Osteocyte (in vitro differentiated cells): ENCODE results near the gene ZNF469. TPM values are rescaled to one million over a fixed set of nuclear protein-coding genes. Genes with fewer than 3 reads are reported as not detected.

Source experiments
- DNase-seq: peaks from one replicate; pipeline ENCODE4 v3.0.0; 2021; ENCODE audit warnings: mixed read lengths; ENCODE audit not compliant: unreplicated experiment; ENCODE audit errors: extremely low spot score
- H3K27ac Mint-ChIP-seq: one replicate; pipeline ENCODE4 v1.8.0; 2021; ENCODE audit warnings: mild to moderate bottlenecking, mixed read lengths; ENCODE audit not compliant: unreplicated experiment
- H3K27me3 Mint-ChIP-seq: one replicate; pipeline ENCODE4 v1.8.0; 2021; ENCODE audit warnings: mixed read lengths; ENCODE audit not compliant: unreplicated experiment
- H3K36me3 Mint-ChIP-seq: one replicate; pipeline ENCODE4 v1.8.0; 2021; ENCODE audit warnings: mixed read lengths; ENCODE audit not compliant: unreplicated experiment
- H3K4me1 Mint-ChIP-seq: one replicate; pipeline ENCODE4 v1.8.0; 2021; ENCODE audit warnings: mixed read lengths; ENCODE audit not compliant: unreplicated experiment
- H3K4me3 Mint-ChIP-seq: one replicate; pipeline ENCODE4 v1.8.0; 2021; ENCODE audit warnings: mild to moderate bottlenecking, moderate library complexity, mixed read lengths; ENCODE audit not compliant: unreplicated experiment
- H3K9me3 Mint-ChIP-seq: one replicate; pipeline ENCODE4 v1.8.0; 2021; ENCODE audit warnings: mixed read lengths; ENCODE audit not compliant: unreplicated experiment
- total RNA-seq: library from RNA; stranded (reverse); gene quantifications from 2 replicates; pipeline ENCODE4 v1.2.1, GENCODE V29; 2021
- TF ChIP-seq, protein P1 (sequence below): fragments of 200-600 bp; sonication (generic); IDR thresholded peaks from 2 replicates; pipeline ENCODE4 v1.5.0; 2021; ENCODE audit warnings: antibody characterized with exemption, mild to moderate bottlenecking, moderate library complexity

ZNF469 gene
- total RNA-seq, 1 donor from 2014 or later: 4.1 TPM

DNA sequence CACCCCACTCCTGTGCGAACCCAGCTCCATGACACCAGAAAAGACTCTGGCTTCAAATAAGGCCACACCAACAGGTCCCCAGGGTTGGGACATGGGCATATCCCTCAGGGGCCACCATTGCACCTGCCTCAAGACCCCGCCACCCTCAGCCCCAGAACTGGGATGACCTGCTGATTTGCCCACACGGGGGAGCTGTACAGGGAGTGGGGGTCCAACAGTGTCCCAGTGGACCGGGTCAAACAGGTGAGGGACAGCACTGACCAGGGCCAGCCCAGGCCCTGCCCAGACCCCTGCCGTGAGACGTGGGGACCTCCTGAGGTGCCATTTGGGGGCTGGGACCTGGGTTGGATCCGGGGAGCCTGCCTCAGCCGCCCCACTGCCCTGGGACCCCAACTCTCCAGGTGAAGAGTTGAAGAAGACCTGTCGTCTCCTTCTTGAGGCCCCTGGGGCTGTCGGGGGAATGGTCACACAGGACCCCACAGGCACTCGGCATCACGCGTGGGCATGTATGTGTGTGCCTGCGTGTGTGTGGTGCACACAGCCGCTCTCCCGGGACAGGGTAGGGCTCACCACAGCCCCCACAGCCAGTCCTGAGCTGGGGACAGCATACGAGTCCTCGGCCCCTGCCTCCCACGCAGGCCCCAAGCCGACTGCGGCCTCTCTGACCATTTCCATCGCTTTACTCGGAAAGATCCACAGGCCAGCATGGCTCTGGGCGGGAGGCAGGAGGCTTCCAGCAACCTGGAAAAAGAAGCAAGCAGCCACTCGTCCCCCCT is 34.2 kb upstream of the ZNF469 start:
- TF ChIP-seq, protein P1, sequence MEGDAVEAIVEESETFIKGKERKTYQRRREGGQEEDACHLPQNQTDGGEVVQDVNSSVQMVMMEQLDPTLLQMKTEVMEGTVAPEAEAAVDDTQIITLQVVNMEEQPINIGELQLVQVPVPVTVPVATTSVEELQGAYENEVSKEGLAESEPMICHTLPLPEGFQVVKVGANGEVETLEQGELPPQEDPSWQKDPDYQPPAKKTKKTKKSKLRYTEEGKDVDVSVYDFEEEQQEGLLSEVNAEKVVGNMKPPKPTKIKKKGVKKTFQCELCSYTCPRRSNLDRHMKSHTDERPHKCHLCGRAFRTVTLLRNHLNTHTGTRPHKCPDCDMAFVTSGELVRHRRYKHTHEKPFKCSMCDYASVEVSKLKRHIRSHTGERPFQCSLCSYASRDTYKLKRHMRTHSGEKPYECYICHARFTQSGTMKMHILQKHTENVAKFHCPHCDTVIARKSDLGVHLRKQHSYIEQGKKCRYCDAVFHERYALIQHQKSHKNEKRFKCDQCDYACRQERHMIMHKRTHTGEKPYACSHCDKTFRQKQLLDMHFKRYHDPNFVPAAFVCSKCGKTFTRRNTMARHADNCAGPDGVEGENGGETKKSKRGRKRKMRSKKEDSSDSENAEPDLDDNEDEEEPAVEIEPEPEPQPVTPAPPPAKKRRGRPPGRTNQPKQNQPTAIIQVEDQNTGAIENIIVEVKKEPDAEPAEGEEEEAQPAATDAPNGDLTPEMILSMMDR: no peak
- Mint-ChIP-seq H3K36me3 (no peaks in the 10 kb centered on the region), H3K4me3 (no peak overlapping the region), H3K4me1 (no peaks in the 10 kb centered on the region), H3K27me3 (no peaks in the 10 kb centered on the region), H3K27ac (no peak overlapping the region), H3K9me3 (peaks cover 4% of the 10 kb centered on the region)
- DNase-seq: no peak

DNA sequence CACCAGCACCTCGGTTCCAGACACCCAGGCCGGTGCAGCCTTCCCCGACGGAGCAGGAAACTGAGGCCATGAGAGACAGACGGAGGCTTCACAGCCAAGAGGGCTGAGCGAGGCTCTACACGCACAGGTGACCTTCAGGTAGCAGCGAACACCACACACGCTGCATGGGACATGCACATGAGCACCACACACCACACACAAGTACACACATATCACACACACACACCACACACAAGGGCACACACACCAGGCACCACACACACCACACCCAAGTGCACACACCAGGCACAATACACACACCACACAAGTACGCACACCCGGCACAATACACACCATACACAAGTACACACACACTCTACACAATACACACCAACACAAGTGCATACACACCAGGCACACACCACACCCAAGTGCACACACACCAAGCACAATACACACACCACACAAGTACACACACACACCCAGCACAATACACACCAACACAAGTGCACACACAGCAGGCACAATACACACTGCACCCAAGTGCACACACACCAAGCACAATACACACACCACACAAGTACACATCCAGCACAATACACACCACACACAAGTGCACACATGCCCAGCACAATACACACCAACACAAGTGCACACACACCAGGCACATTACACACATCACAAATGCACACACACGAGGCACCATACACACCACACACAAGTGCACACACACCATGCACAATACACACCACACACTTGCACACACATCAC is 33.4 kb upstream of the ZNF469 start:
- Mint-ChIP-seq H3K27ac (no peak overlapping the region), H3K4me3 (no peak overlapping the region), H3K9me3 (no peaks in the 10 kb centered on the region), H3K4me1 (no peaks in the 10 kb centered on the region), H3K36me3 (no peaks in the 10 kb centered on the region), H3K27me3 (no peaks in the 10 kb centered on the region)
- TF ChIP-seq, protein P1: no peak
- DNase-seq: no peak

DNA sequence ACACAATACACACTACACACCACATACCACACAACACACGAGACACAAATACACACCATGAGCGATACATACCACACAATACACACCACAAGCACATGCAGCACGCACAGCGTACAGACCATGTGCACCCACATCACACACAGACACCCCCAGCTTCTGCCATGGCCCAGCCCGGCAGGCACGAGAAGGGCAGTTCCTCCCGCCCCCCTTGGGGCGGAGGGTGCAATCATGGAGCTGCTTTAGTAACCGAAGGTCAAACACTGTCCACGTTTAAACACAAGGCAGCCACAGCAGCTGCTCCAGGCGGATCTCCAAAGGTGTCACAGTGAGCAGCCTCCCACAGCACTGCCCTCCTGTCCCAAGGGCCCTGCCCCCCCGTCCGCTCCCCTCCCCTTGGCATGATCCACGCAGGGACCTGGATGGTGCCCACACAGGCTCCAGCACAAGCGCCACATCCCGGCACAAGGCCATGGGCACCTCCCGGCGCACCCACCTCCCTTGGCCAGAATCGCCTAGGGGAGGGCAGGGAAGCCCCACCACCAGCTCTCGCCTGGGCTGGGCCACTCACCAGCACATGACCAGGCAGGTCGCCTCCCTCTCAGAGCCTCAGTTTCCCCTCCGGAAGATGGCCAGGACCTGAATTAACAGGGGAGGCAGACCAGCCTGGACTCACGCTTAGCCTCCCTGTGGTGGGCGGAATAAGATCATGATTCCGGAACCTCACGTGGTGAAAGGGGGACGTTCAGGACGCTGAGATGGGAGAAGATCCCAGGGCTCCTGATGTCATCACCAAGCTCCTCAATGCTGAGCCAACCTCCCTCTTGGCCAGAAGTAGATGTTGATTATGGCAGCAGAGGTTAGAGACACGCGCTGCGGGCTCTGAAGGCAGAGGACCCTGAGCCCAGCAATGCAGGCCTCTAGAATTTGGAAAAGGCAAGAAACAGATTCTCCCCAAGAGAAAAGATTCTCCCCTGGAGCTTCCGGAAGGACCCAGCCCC is 32.6 kb upstream of the ZNF469 start:
- Mint-ChIP-seq H3K9me3 (no peaks in the 10 kb centered on the region), H3K27ac (no peak overlapping the region), H3K4me1 (no peaks in the 10 kb centered on the region), H3K4me3 (no peak overlapping the region), H3K27me3 (no peaks in the 10 kb centered on the region), H3K36me3 (no peaks in the 10 kb centered on the region)
- TF ChIP-seq, protein P1: no peak
- DNase-seq: no peak

DNA sequence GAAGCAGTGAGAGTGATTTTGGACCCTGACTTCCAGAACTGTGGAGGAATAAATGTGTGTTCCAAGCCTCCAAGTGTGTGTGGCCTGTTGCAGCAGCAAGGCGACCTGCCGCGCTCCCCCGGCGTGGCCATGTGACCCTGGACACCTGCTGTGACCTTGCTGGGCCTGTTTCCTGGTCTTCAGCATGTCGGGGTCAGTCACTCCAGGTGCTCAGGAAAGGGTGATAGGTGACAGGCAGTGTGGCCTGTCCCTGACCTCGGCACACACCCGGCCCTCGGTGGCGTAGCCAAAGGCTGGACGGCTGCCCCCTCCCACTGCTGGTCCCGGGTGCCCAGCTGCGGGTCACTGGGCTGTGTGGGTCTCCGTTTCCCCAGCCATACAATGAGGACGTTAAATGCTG is 31.8 kb upstream of the ZNF469 start:
- DNase-seq: no peak
- Mint-ChIP-seq H3K4me3 (no peak overlapping the region), H3K27me3 (no peaks in the 10 kb centered on the region), H3K4me1 (no peaks in the 10 kb centered on the region), H3K36me3 (no peaks in the 10 kb centered on the region), H3K27ac (no peak overlapping the region), H3K9me3 (no peaks in the 10 kb centered on the region)
- TF ChIP-seq, protein P1: no peak
